CD4-positive, alpha-beta T cell treated with Interferon gamma for 1 hour (primary cell): Measurements from ENCODE around the gene RNASE8.
"Not testable (repeated sequence)": the region's sequence is repeated elsewhere in the genome, so short reads cannot be mapped to it uniquely, and the experiment has no call there.

Experiments used
- DNase-seq: peaks from one replicate; pipeline ENCODE4 v3.0.0-alpha.2; 2020

RNASE8 gene

DNA sequence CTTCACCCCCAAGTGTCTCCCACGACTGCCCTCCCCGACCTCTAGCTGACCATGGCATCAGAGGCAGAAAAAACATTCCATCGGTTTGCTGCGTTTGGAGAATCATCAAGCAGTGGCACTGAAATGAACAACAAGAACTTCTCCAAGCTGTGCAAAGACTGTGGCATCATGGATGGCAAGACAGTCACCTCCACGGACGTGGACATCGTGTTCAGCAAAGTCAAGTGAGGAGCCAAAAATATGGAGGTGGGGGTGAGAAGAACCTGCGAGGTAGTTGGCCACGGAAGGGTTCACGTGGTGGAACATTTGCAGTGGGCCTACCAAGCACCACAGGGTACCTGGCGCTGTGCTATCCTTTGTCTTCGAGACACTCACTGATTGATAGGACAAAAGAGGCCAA is 27.1 kb upstream of the RNASE8 start:
- DNase-seq, result no peak

DNA sequence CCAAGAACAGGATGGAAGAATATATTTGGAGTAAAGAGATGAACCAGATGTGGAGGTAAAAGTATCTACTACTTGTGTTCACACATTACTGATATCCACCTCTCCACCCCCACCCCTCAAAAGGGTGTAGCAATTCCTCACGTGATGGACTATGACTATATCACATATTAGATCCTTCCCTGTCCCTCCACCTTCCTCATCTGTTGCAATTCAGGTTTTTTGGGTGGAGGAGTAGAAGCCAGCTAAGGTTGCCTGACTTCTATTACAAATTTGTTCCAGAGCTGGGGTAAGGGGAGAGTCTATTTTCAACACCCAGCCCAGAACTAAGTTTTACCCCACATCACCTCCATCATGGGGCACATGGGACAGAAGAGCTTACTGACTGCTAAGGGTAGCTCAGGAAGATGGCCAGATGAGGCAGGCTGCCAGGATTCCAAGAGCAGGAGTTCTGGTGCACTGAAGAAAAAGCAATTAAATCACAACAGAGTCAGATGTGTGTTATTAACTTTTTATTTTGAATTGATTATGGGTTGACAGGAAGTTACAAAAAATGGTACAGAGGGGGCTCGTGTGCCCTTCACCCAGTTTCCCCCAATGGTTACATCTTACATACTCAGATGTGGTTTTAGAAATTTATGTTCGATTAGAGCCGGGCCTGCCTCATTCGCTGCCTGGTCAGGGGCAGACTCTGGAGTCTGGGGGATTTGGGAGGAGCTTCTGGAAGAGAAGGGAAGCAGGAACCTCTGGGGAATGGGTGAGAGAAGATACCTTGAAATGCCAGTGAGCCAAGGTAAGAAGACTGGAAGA is 25.1 kb upstream of the RNASE8 start:
- no peak for DNase-seq

DNA sequence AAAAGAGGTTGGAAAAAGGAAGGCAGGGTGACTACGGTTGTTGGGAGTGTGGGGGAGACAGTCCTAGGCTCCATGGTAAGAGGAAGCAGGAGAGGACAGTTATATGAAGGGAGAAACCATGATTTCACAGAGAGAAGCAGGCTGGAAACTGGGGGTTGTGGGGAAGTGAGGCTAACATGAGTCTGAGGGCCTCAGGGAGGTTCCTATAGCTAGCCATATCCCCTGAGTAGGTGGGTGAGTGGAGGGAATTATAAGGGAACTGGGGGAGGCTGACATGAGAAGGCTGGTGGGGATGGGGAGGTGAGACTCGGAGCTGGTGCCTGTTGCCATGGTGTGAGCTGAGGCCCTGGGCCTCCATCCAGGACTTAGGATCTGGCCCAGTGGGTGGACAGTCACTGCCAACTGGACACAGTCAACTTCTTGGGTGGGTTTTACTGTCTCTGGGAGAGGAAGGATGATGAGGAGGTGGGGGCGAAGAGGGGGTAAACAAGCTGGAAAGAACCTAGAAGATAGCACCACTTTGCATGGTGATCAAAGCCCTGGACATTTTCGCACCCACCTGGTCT is 24.4 kb upstream of the RNASE8 start:
- DNase-seq, result no peak

DNA sequence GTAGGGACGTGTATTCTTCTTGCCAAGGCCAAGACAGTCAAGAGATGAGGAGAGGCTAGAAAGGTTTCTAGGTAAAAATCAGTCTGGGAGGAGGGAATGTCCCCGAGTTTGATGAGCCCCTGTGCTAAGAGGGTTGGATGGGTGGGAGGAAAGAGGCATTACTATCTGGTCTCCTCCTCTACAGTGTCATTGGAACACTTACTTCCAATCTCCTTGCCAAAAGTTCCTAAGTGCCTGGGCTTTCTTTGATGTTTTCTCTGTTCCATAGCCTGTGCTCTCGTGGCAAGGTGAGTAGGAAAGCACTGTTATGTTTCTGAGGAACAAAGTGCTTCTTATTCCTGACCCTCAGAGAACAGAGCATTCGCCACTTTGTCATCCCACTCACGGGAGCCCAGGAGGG is 22.9 kb upstream of the RNASE8 start, which contains the start of gene RNASE13:
Gene RNASE13, minus strand, starts transcription at position 101 of the 400 bp plus-strand sequence. CDS start 519 bp downstream, outside the sequence.
- no peak for DNase-seq

DNA sequence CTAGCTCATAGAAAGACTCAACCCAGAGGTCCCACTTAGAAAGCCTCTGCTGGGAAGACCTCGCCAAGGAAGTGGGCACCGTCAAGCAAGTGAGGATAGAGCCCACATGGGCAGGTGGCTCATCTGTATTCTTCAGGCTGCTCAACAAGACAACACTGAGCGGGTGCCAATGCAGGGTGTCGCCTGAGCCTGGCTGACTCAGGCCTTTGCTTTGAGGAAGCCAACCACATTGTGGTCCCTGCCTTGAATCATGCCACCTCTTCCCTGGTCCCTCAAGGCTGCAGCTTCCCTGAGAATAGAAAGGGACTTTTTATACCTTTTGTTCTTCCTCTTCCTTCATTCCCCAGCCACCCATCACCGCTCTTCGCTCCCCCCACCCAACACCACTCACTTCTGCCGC is 20.9 kb upstream of the RNASE8 start:
- DNase-seq, result no peak

DNA sequence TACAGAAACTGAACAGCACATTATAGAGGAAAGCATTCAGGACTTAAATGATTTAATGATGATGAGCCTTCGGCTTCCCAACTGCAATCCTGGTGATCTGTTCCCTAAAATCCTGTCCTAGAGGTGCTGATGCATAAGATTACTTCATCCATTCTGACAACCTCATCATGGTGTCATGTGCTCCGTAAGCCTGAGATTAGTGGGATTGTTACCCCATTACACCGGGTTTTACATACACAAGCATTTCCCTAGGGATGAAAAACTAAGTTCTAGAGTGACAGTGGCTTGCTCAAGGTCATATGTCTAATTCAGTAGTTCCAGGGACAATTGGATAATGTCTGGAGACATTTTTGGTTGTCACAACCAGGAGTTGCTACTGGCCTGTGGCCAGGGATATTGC is 20.5 kb upstream of the RNASE8 start:
- no peak for DNase-seq

DNA sequence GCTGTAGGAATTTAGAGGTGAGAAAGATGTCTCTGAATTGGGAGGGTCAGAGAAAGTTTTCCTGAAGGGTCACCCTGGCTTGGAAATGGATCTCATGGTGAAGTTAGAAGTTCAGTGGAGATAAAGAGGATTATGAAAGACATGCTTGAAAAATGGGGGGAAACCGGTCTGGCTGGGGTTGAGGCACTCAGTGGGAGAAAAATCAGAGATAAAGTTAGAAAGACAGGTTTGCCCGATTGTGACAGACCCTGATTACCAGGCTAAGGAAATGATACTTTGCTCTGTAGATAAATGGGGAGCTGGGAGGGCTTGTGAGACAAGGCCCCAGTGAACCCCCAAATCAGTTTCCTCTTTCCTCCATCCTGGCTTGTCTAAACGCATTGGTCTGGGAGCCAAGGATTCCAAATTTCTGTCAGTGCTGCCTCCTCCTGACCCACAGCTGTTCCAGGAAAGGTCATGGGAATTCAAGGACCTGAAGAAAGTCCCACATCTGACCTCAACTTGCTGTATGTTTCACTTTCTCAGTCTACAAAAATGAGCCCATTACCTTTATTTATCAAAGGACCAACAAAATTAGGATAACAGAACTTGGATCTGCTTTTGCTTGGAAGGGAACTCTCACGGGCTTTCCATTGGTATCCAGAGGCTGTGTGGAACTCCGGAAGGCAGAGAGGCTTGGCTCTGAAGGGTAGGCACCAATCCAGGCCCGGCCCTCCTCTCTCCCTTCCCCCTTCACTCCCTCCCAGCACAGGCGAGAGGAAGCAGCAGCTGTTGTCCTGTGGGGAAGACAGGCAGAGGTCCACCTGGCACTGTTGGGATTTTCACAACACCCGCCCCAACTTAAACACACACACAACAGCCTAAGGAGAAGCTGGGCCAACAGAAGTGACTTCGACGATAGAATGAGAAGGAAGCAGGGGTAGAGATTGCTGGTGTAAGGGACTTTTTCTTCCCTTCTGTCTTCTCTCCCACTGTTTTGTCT is 18.9 kb upstream of the RNASE8 start:
- DNase-seq, result no peak

DNA sequence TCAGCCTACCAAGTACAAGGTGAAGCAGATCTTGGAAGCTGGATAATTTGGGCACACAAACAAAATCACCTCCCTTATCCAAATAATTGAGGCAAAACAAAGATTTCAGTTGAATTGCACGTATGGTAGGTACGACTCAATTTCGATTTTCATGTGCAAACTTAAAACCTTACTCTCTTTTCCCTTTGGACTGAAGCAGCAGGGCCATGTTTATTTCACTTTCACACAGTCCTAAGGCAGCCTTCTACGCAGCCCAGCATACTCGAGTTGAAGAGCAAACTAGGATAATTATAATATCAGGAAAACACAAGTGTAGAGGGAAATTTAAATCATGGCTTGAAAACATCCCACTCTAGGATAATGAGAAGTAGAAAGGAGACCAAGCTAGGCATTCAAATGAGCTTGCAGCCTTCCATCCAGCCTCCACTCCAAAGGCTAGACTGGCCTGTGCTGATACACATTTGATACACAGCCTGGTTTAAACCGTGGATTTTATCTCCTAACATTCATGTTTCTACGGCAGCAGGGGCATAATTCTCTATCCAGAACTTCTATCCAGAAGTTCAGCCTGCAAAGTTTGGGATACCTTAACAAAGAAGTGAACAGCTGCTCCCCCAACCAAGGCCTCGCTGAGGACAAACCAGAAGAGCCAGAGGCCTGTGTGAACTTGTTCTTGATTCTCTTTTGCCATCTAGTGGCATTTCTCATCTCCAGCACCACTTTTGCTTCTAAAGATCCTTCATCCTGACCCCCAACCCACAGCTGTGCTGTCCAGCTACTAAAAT is 17.8 kb upstream of the RNASE8 start:
- no peak for DNase-seq

DNA sequence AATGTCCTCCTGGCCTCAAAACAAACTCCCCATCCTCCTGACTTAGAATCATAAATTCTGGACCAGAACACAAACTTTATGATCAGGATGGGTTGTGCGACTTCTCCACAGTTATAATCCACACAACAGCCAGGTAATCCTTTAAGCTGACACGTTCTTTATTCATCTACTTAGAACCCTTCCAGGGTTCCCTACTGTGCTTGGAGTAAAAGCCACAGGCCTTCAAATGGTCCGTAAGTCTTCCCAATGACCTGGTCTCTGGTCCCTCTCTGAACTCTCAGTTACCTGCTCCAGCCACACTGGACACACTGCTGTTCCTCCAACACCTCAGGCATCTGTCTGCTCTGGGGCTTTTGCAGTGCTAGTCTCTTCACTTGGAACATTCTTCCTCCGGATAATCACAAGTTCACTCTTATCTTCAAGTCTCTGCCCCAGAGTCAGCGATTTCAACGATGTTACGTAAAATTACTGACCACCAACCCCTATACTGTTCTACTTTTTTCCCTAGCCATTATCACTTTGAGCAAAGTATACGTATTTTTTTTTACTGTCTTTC is 17.2 kb upstream of the RNASE8 start:
- no peak for DNase-seq

DNA sequence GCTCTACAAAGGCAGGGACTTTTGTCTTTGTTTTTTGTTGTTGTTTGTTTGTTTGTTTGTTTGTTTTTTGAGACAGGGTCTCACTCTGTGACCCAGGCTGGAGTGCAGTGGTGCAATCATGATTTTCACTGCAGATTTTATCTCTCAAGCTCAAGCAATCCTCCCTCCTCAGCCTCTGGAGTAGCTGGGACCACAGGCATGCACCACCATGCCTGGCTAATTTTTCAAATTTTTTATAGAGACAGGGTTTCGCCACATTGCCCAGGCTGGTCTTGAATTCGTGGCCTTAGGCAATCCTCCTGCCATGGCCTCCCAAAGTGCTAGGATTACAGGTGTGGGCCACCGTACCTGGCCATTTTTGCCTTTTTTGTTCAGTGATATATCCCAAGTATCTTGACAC is 16.7 kb upstream of the RNASE8 start:
- DNase-seq, result not testable (repeated sequence)

DNA sequence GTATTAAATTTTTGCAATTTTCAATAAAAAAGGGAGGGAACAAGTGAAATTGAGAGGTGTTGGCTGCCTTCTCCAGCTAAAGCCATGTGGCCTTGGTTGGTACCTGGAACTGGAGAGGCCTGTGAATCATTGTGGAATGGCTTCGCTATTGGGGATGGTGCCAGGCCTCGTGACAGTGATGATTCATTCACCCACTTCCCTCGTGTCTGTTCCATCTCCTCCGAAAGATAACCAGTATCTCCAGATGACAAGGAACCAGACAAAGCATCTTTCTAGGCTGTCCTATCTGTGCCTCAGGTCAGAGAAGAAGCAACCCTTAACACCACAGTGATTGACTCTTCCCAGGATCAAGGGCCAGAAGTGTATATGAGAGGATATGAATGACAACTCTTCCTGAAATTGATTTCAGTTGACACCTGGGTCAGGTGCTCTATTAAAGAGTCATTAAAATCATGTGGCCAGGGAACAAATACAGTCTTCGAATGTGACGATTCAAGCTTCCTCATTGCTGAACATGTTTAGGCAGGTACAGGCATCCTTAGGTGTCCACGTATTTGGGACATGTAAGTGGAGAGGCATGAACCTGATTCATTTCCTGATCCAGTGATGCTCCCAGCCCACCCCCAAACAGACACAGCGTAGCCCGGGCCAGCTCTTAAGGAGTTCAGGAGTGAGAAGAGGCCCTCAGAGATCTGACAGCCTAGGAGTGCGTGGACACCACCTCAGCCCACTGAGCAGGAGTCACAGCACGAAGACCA is 15.8 kb upstream of the RNASE8 start, which contains the start of gene RNASE7:
Gene RNASE7, plus strand, starts transcription at position 687 of the 758 bp plus-strand sequence. CDS start 631 bp downstream, outside the sequence.
- no peak for DNase-seq

DNA sequence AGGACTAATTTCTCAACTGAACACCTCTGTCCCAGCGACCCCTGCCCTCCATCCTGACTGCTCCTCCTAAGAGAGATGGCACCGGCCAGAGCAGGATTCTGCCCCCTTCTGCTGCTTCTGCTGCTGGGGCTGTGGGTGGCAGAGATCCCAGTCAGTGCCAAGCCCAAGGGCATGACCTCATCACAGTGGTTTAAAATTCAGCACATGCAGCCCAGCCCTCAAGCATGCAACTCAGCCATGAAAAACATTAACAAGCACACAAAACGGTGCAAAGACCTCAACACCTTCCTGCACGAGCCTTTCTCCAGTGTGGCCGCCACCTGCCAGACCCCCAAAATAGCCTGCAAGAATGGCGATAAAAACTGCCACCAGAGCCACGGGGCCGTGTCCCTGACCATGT is 14.7 kb upstream of the RNASE8 start:
- no peak for DNase-seq

DNA sequence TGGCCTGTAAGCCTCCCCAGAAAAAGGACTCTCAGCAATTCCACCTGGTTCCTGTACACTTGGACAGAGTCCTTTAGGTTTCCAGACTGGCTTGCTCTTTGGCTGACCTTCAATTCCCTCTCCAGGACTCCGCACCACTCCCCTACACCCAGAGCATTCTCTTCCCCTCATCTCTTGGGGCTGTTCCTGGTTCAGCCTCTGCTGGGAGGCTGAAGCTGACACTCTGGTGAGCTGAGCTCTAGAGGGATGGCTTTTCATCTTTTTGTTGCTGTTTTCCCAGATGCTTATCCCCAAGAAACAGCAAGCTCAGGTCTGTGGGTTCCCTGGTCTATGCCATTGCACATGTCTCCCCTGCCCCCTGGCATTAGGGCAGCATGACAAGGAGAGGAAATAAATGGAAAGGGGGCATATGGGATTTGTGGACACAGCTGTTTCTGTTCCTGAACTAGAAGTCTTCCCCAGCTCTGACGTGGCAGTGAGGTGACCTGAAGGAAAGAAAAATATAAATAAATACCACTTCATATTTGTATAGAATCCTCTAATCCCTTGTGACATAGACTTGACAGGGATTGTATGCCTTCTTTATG is 14.1 kb upstream of the RNASE8 start:
- DNase-seq, result no peak

DNA sequence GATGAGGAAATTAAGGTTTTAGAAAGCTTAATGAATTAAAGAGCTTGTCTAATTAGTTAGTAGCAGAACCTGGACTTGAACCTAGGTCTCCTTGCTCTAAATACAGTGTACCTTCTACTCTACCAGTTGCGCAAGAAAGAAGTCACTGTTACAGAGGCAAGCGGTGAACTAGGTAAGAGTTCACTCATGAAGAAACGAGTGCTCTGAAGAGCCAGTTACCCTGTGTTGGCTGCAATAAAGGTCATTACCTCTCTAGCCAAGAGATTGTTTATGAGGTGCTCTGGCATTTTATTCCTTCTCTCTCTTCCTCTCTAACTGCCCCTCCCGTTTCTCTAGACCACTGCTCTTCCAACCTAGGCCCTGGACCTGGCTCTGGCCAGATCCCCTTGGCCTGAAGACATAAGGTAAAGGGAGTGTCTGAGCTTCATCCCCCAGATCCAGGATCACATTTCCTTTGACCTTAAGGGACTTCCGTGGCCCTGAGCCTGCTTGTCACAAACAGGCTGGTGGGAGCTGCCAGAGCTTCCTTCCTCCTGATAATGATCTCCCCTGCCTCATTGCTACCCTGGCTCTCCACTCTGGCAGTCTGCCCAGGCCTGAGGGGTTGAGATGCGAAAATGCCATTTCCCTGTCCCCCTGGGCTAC is 13.5 kb upstream of the RNASE8 start:
- no peak for DNase-seq

DNA sequence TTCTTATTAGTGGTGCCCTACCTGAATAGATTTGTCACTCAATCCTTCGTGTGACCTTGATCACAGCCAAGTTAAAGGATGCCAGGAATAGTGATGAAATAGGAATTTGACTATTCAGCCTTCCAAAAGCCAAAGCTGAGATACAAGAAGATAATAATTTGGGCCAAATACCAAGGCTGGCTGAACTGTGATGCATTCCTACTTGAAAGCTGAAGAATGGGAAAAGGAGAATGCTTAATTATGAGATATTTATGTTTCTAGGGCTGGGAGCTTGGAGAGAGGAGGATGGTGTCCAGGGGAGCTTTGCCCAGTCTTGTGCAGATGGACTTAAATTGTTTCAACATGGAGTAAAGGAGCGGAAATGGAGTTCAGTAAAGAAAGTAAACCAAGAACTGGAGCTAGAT is 10.2 kb upstream of the RNASE8 start:
- DNase-seq, result no peak

DNA sequence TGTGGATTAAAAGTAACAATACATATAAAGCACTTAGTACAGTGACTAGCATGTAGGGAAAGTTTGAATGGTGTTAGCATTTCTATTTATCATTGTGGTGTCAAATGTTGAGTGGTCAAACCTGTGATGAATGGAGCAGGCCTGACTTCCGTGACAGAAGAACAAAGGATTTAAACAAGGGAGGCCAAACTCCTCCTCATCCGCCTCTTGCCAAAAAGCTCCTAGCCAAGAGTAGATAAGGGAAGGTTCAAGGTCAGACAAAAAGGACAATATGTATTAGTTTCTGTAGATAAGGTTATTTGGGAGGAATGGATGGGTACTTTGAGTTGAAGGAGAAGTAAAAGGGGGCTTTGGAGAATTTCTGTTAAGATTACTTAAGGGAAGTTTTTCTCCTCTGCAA is 9.0 kb upstream of the RNASE8 start:
- no peak for DNase-seq

DNA sequence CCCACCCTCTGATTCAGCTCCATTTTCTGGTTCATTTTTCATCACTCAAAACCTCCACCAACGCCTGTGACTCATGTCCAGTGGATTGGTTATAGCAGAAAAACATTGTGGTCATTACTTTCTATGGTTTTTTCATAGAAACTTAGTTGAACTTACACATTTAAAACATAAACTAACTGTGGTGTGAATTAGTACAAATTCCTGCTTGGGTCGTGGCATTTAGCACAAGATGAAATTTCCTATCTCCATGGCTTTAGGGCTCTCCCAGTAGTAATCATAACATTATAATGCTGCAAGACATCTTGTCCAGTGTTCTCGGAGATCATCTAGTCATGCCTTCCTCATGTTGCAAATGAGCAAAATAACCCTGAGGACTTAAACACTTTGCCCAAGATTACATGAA is 8.3 kb upstream of the RNASE8 start:
- DNase-seq, result no peak

DNA sequence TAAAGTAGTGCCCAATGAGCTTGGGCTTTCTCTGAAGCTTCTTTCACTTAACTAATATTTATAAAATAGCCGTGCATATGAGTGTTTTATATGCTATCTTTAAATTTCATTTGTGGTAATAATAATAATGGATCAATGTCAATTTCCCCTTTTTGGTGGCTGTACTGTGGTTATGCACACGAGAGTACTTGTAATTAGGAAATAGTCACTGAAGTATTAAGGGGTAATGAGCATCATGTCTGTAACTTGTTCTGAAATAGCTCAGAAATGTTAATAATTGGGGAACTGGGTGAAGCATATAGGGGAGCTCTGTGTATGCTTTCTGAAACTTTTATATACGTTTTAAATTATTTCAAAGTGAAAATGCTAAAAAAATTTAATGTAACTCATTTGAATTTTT is 7.0 kb upstream of the RNASE8 start:
- DNase-seq, result no peak

DNA sequence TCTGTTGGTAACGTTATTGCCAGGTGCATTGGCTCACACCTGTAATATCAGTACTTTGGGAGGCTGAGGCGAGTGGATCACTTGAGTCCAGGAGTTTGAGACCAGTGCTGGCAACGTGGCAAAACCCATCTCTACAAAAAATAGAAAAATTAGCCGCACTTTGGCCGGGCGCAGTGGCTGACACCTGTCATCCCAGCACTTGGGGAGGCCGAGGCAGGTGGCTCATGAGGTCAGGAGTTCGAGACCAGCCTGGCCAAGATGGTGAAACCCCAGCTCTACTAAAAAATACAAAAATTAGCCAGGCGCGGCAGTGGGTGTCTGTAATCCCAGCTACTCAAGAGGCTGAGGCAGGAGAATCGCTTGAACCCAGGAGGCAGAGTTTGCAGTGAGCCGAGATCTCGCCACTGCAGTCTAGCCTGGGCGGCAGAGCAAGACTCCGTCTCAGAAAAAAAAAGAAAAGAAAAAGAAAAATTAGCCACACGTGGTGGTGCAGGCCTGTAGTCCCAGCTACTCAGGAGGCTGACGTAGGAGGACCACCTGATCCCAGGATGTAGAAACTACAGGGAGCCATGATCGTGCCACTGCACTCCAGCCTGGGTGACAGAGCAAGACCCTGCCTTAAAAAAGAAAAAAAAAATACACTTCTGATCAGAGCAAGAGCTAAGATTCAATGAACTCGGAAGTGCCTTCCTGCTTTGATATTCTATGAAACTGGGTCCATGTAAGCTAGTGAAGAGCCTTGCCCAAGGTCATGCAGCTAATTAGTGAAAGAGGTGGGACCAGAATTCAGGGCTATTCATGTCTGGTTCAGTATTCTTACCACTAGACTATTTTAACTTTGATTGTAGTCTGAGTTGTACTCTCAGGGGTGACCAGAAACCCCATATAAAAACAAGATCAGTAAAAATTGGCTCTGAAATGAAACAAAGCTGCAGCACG is 4.2 kb upstream of the RNASE8 start:
- no peak for DNase-seq
